B cell (primary cell): ENCODE results near the gene SDK2. TPM values are rescaled to one million over a fixed set of nuclear protein-coding genes. Genes with fewer than 3 reads are reported as not detected.

ENCODE experiments used
- ATAC-seq: fragments of 200-7000 bp; cut with Tn5 transposase; one replicate; pipeline ENCODE4 v1.10.0; 2021; ENCODE audit warnings: low read depth, mild to moderate bottlenecking, moderate number of reproducible peaks, moderate library complexity
- CTCF ChIA-PET: fragments of 350-600 bp; sonication (Branson Sonifier 250); formaldehyde crosslinking; loops from one replicate; lab custom pipeline; 2021; ENCODE audit warnings: antibody characterized with exemption, inconsistent platforms; lab: Charles Lee
- POLR2A ChIA-PET: fragments of 350-600 bp; sonication (Branson Sonifier 250); formaldehyde crosslinking; loops from one replicate; lab custom pipeline; 2021; ENCODE audit warnings: antibody characterized with exemption; lab: Charles Lee
- DNase-seq: peaks from one replicate; pipeline ENCODE4 v3.0.0; 2013
- H2AFZ ChIP-seq: 2 replicates; pipeline ENCODE4 v1.6.1; 2012; ENCODE audit warnings: mild to moderate bottlenecking, low read depth, low read length; ENCODE audit not compliant: insufficient read depth, poor library complexity, severe bottlenecking
- H3K27ac ChIP-seq, 2 donors: 1 replicate in 1 of 2; 2 replicates in 1 of 2; pipeline ENCODE4 v1.5.1; 2012 to 2013; ENCODE audit warnings: low read length in 2 of 2, mild to moderate bottlenecking in 2 of 2, moderate library complexity in 1 of 2
- H3K27me3 ChIP-seq, 4 experiments: fragments of 200-600 bp in 1 of 4; sonication (generic) in 1 of 4; replicated peaks in 1 of 4; 1 replicate in 2 of 4; 2 replicates in 2 of 4; pipeline versions ENCODE4 v1.6.1 to v1.7.0; 2013 to 2016; ENCODE audit warnings: low read length in 3 of 4, mild to moderate bottlenecking in 2 of 4, mixed read lengths in 1 of 4, moderate library complexity in 1 of 4; ENCODE audit not compliant: insufficient read depth in 4 of 4, control insufficient read depth in 3 of 4; ENCODE audit errors: control extremely low read depth in 1 of 4
- H3K36me3 ChIP-seq, 2 experiments: replicated peaks in 1 of 2; 1 replicate in 1 of 2; 2 replicates in 1 of 2; pipeline versions ENCODE4 v1.6.1 to v1.7.1; 2013; ENCODE audit warnings: low read length in 1 of 2; ENCODE audit not compliant: insufficient read depth in 2 of 2, control insufficient read depth in 1 of 2; ENCODE audit errors: control extremely low read depth in 1 of 2, extremely low read depth in 1 of 2
- H3K4me1 ChIP-seq, 2 donors: fragments of 200-600 bp in 1 of 2; sonication (generic) in 1 of 2; 1 replicate in 1 of 2; 2 replicates in 1 of 2; pipeline versions ENCODE4 v1.5.1 to v1.6.1; 2013 to 2017; ENCODE audit warnings: low read length in 2 of 2; ENCODE audit not compliant: control insufficient read depth in 2 of 2, insufficient read depth in 2 of 2
- H3K4me2 ChIP-seq: replicated peaks from 2 replicates; pipeline ENCODE3; 2012; ENCODE audit warnings: mild to moderate bottlenecking, low read depth, low read length; ENCODE audit not compliant: poor library complexity, severe bottlenecking
- H3K4me3 ChIP-seq, 5 experiments: fragments of 200-600 bp in 1 of 5; sonication (generic) in 1 of 5; 1 replicate in 3 of 5; 2 replicates in 2 of 5; pipeline versions ENCODE4 v1.5.1 to v1.7.0; 2011 to 2016; ENCODE audit warnings: low read length in 4 of 5, mild to moderate bottlenecking in 4 of 5, low read depth in 2 of 5, control low read depth in 1 of 5, moderate library complexity in 1 of 5; ENCODE audit not compliant: insufficient read depth in 1 of 5; ENCODE audit errors: control extremely low read depth in 1 of 5, extremely low read depth in 1 of 5
- H3K79me2 ChIP-seq: fragments of 200-600 bp; sonication (generic); one replicate; pipeline ENCODE4 v1.6.0; 2016; ENCODE audit warnings: low read length; ENCODE audit not compliant: control insufficient read depth, insufficient read depth
- H3K9ac ChIP-seq: fragments of 200-600 bp; sonication (generic); 2 replicates; pipeline ENCODE4 v1.6.1; 2017; ENCODE audit warnings: mild to moderate bottlenecking, low read length, moderate library complexity
- H3K9me3 ChIP-seq, 3 donors: one replicate each; pipeline versions ENCODE4 v1.6.1 to v1.7.1; 2013; ENCODE audit warnings: low read length in 2 of 3; ENCODE audit not compliant: control insufficient read depth in 2 of 3, insufficient read depth in 1 of 3; ENCODE audit errors: control extremely low read depth in 1 of 3
- H4K20me1 ChIP-seq: 2 replicates; pipeline ENCODE4 v1.6.0; 2012; ENCODE audit warnings: mild to moderate bottlenecking, low read length; ENCODE audit not compliant: insufficient read depth, control insufficient read depth, poor library complexity, severe bottlenecking
- H3K27ac Mint-ChIP-seq: one replicate; pipeline ENCODE4 v1.8.0; 2021; ENCODE audit warnings: mixed read lengths
- H3K27me3 Mint-ChIP-seq: one replicate; pipeline ENCODE4 v1.8.0; 2021; ENCODE audit warnings: mixed read lengths
- H3K4me1 Mint-ChIP-seq: one replicate; pipeline ENCODE4 v1.8.0; 2021; ENCODE audit warnings: mixed read lengths
- H3K4me3 Mint-ChIP-seq: one replicate; pipeline ENCODE4 v1.8.0; 2021; ENCODE audit warnings: mixed read lengths
- H3K9me3 Mint-ChIP-seq: one replicate; pipeline ENCODE4 v1.8.0; 2022; ENCODE audit warnings: mixed read lengths; ENCODE audit not compliant: insufficient read depth
- CTCF ChIP-seq: fragments of 200-600 bp; IDR thresholded peaks from one replicate; pipeline ENCODE4 v1.8.0; 2022; ENCODE audit warnings: antibody characterized with exemption, mild to moderate bottlenecking
- EZH2 ChIP-seq: IDR thresholded peaks from 2 replicates; pipeline ENCODE4 v1.6.1; 2012; ENCODE audit warnings: borderline replicate concordance, low read depth, mild to moderate bottlenecking, moderate library complexity, low read length; ENCODE audit not compliant: insufficient read depth, poor library complexity, severe bottlenecking
- WGBS: methylation state at CpG from one replicate; pipeline ENCODE4 v1.1.5; 2013; ENCODE audit warnings: missing lambda C conversion rate; ENCODE audit not compliant: insufficient coverage; 5-methylcytosine and 5-hydroxymethylcytosine counted together
- intact Hi-C: fragments of 100-400 bp; cut with micrococcal nuclease; formaldehyde crosslinking; loops from one replicate; pipeline ENCODE4 v1.10.0; 2022
- polyA plus RNA-seq: library from polyadenylated mRNA; depleted of rRNA; stranded (reverse); fragments of >200 nt; gene quantifications from 2 replicates; pipeline ENCODE4 v1.2.3, GENCODE V29; 2012
- total RNA-seq, 2 donors: library from RNA; stranded (reverse); fragments of 120-200 nt in 1 of 2; gene quantifications; 1 replicate in 1 of 2; 2 replicates in 1 of 2; pipeline versions ENCODE4 v1.2.3 to v1.2.4, GENCODE V29; 2013 to 2022

The SDK2 gene
- total and polyA plus RNA-seq, 2 donors (not counting 1 experiment from before 2014, with no cell fraction given), result 3.2 to 13.0 TPM

GRCh38 chr17:73393381-73393780 is 250.9 kb downstream of the SDK2 start:
- Histone ChIP-seq H3K36me3 (peaks cover 0 to 15% of the 10 kb centered on the region in 2 experiments), H3K27me3 (no peaks in the 10 kb centered on the region), H3K27ac (no peak overlapping the region), H3K79me2 (no peaks in the 10 kb centered on the region), H4K20me1 (no peaks in the 10 kb centered on the region), H3K9me3 (no peaks in the 10 kb centered on the region), H3K4me1 (no peaks in the 10 kb centered on the region), H3K4me3 (no peak overlapping the region), H3K9ac (no peak overlapping the region), H3K4me2 (no peak overlapping the region), H2AFZ (no peak overlapping the region)
- ATAC-seq, result no peak
- Mint-ChIP-seq H3K4me3 (no peak overlapping the region), H3K9me3 (no peaks in the 10 kb centered on the region), H3K27me3 (no peaks in the 10 kb centered on the region), H3K27ac (no peak overlapping the region), H3K4me1 (no peaks in the 10 kb centered on the region)
- 94% methylated on average over 14 of the region's 14 CpGs for WGBS
- no peak for DNase-seq
- intact Hi-C loops, result no loop called here
- ChIA-PET CTCF (no interaction called here), POLR2A (no interaction called here)
- no peak for TF ChIP-seq EZH2
- no peak for TF ChIP-seq CTCF

GRCh38 chr17:73391331-73392265 is 252.6 kb downstream of the SDK2 start:
- Histone ChIP-seq H3K79me2 (no peaks in the 10 kb centered on the region), H3K27me3 (no peaks in the 10 kb centered on the region), H3K4me2 (no peak overlapping the region), H3K36me3 (peaks cover 0 to 11% of the 10 kb centered on the region in 2 experiments), H3K27ac (no peak overlapping the region), H3K4me3 (no peak overlapping the region), H3K9ac (no peak overlapping the region), H2AFZ (no peak overlapping the region), H3K4me1 (no peaks in the 10 kb centered on the region), H3K9me3 (no peaks in the 10 kb centered on the region), H4K20me1 (no peaks in the 10 kb centered on the region)
- CTCF ChIA-PET, result no interaction called here
- ATAC-seq, result no peak
- POLR2A ChIA-PET, result no interaction called here
- Mint-ChIP-seq H3K27me3 (no peaks in the 10 kb centered on the region), H3K4me1 (no peaks in the 10 kb centered on the region), H3K4me3 (no peak overlapping the region), H3K27ac (no peak overlapping the region), H3K9me3 (no peaks in the 10 kb centered on the region)
- 93% methylated on average over 19 of the region's 24 CpGs for WGBS
- intact Hi-C loops, result no loop called here
- TF ChIP-seq EZH2, result no peak
- TF ChIP-seq CTCF, result no peak
- no peak for DNase-seq
